Karpas-422 (cell line): ENCODE data around the gene NPSR1. TPM values are rescaled to one million over a fixed set of nuclear protein-coding genes. Genes with fewer than 3 reads are reported as not detected.
"Not testable (repeated sequence)": the region's sequence is repeated elsewhere in the genome, so short reads cannot be mapped to it uniquely, and the experiment has no call there.

Experiments
- DNase-seq: peaks from one replicate; pipeline ENCODE4 v3.0.0-alpha.2; 2015
- H2AFZ ChIP-seq: fragments of 200-600 bp; sonication (generic); 2 replicates; pipeline ENCODE4 v1.6.1; 2014; ENCODE audit warnings: antibody characterized with exemption, low read length, mixed read lengths
- H3K27ac ChIP-seq: fragments of 200-600 bp; sonication (generic); 2 replicates; pipeline ENCODE4 v1.5.1; 2014; ENCODE audit warnings: mild to moderate bottlenecking, low read length, moderate library complexity
- H3K27me3 ChIP-seq: fragments of 200-600 bp; sonication (generic); 2 replicates; pipeline ENCODE4 v1.6.1; 2014; ENCODE audit warnings: low read length, mixed read lengths
- H3K36me3 ChIP-seq: fragments of 200-600 bp; sonication (generic); 2 replicates; pipeline ENCODE4 v1.6.1; 2014; ENCODE audit warnings: low read length, mixed read lengths; ENCODE audit not compliant: insufficient read depth
- H3K4me1 ChIP-seq: fragments of 200-600 bp; sonication (generic); 2 replicates; pipeline ENCODE4 v1.6.1; 2014; ENCODE audit warnings: mild to moderate bottlenecking, low read length, mixed read lengths
- H3K4me2 ChIP-seq: fragments of 200-600 bp; sonication (generic); 2 replicates; pipeline ENCODE4 v1.6.1; 2014; ENCODE audit warnings: low read length, low read depth, mild to moderate bottlenecking; ENCODE audit not compliant: poor library complexity, severe bottlenecking
- H3K4me3 ChIP-seq: fragments of 200-600 bp; sonication (generic); 2 replicates; pipeline ENCODE4 v1.5.1; 2014; ENCODE audit warnings: mild to moderate bottlenecking, antibody characterized with exemption, low read length, mixed read lengths
- H3K79me2 ChIP-seq: fragments of 200-600 bp; sonication (generic); 2 replicates; pipeline ENCODE4 v1.6.1; 2014; ENCODE audit warnings: mild to moderate bottlenecking, low read length, mixed read lengths
- H3K9ac ChIP-seq: fragments of 200-600 bp; sonication (generic); 2 replicates; pipeline ENCODE4 v1.6.0; 2014; ENCODE audit warnings: low read length
- H3K9me2 ChIP-seq: fragments of 200-600 bp; sonication (generic), shearing (Covaris generic); replicated peaks from 2 replicates; pipeline ENCODE4 v1.6.0; 2014; ENCODE audit warnings: mild to moderate bottlenecking, low read length, moderate library complexity; ENCODE audit not compliant: insufficient read depth
- H3K9me3 ChIP-seq: fragments of 300-700, 200-600 bp; sonication (generic); 2 replicates; pipeline ENCODE4 v1.6.1; 2014; ENCODE audit warnings: low read length, mixed read lengths
- H4K20me1 ChIP-seq: fragments of 200-600 bp; sonication (generic); 2 replicates; pipeline ENCODE4 v1.6.1; 2014; ENCODE audit warnings: mild to moderate bottlenecking, antibody characterized with exemption, low read length, low read depth; ENCODE audit not compliant: insufficient read depth
- total RNA-seq: library from RNA; depleted of rRNA; stranded (reverse); fragments of >200 nt; shearing (Covaris generic); gene quantifications from 2 replicates; pipeline ENCODE4 v1.2.3, GENCODE V29; 2014; ENCODE audit warnings: low replicate concordance

The NPSR1 gene
- total RNA-seq, 1 experiment from 2014 or later = not detected

GRCh38 chr7:34859281-34859680, 201.3 kb downstream of the NPSR1 start:
- not testable (repeated sequence) for H3K4me3 ChIP-seq, H4K20me1 ChIP-seq, DNase-seq, H3K27me3 ChIP-seq, H3K9me3 ChIP-seq, H3K36me3 ChIP-seq, H3K4me2 ChIP-seq, H3K27ac ChIP-seq, H3K9me2 ChIP-seq, H3K79me2 ChIP-seq, H2AFZ ChIP-seq, H3K4me1 ChIP-seq, H3K9ac ChIP-seq

DNA sequence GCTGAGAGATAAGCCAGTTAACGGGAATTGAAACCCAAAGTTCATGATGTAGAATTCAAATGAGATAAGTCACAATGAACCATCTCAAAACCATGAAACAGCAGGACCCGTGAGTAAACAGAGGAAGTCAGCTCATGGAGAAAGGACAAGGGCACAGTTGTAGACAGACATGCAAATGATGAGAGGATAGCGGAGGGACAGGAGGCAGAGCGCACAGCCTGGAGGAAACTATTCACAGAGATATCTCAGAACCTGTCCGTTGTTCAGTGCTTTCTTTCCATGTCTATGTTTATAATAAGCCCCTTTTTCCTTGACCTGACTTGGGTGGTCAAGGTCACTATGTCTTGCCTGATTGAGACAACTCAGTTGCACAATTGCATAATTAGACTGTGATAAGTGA, 208.2 kb downstream of the NPSR1 start:
- H2AFZ ChIP-seq, H3K9me2 ChIP-seq, H3K27ac ChIP-seq, H3K4me1 ChIP-seq, H3K36me3 ChIP-seq, H3K9ac ChIP-seq, H3K79me2 ChIP-seq, H3K9me3 ChIP-seq, H3K4me2 ChIP-seq, H4K20me1 ChIP-seq, H3K4me3 ChIP-seq, DNase-seq, H3K27me3 ChIP-seq: not testable (repeated sequence)

GRCh38 chr7:34867341-34867740, 209.3 kb downstream of the NPSR1 start:
- not testable (repeated sequence) for H3K4me2 ChIP-seq, H3K4me1 ChIP-seq, H3K9ac ChIP-seq, H4K20me1 ChIP-seq, H3K9me2 ChIP-seq, DNase-seq, H3K27ac ChIP-seq, H3K27me3 ChIP-seq, H3K79me2 ChIP-seq, H2AFZ ChIP-seq, H3K9me3 ChIP-seq, H3K36me3 ChIP-seq, H3K4me3 ChIP-seq

DNA sequence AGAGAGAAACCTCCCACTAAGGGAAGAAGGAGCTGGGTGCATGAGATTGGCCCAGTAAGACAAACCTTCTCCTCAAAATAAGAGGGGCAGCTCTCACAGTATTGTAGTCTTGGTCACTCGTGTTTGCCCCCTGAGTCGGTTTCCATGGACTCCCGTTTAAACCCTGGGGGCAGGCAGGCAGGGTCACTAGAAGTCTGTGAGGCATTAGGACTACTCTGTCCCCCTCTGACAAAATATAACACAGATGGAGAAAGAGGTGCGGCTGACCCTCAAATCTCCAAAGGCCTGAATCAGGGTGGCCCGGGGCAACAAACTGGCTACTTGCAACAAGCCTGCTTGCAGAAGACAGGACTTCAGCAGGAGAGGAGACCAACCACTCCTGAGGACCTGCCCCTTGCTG, 210.6 kb downstream of the NPSR1 start:
- H3K27me3 ChIP-seq, H2AFZ ChIP-seq, H3K9me2 ChIP-seq, H3K4me1 ChIP-seq, H4K20me1 ChIP-seq, H3K9ac ChIP-seq, H3K9me3 ChIP-seq, H3K4me3 ChIP-seq, H3K79me2 ChIP-seq, H3K36me3 ChIP-seq, H3K4me2 ChIP-seq, H3K27ac ChIP-seq, DNase-seq: not testable (repeated sequence)

DNA sequence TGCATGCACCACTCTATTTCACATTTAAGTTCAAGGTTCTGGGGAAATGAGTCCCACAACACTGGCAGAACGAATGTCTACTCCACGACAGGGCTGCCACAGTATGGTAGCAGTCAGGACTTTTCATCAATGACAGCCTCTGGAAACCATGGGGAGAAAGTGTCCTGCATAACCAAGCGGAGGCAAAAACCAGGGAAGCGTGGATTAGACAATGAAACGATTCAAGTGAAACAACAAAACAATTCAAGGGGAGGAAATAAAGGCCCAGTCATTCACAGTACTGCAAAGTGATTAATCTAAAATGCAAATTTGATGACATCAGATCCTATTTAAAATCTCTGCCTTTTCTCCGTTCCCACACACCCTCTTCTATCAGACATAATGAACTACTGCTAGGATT, 211.0 kb downstream of the NPSR1 start:
- Histone ChIP-seq H3K4me2 (no peak overlapping the region), H3K36me3 (no peaks in the 10 kb centered on the region), H2AFZ (no peak overlapping the region), H3K9ac (no peak overlapping the region), H3K4me3 (no peak overlapping the region), H3K27ac (no peak overlapping the region), H4K20me1 (no peaks in the 10 kb centered on the region), H3K9me2 (no peaks in the 10 kb centered on the region), H3K27me3 (no peaks in the 10 kb centered on the region), H3K4me1 (no peaks in the 10 kb centered on the region), H3K79me2 (no peaks in the 10 kb centered on the region), H3K9me3 (no peaks in the 10 kb centered on the region)
- DNase-seq = no peak

DNA sequence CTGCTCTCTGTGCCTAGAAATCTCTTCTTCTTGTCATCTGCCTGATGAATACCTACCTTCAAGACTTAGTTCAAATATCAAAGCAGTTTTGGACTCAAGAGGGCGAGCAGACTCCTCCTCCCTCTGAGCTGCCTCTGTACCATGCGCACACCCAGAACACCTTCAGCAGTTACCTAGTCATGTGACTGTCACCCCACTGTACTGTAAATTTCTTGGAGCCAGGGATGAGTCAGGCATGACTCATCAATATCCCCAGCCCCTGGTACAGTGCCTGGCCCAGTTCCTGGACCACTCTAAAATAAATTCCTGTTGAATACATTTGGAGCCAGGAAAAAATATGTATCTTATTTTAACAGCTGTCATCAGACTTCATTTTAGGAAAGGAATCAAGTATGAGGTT, 212.0 kb downstream of the NPSR1 start:
- H3K4me3 ChIP-seq, H3K9ac ChIP-seq, H3K4me1 ChIP-seq, H3K79me2 ChIP-seq, H2AFZ ChIP-seq, H3K9me2 ChIP-seq, H3K36me3 ChIP-seq, H3K4me2 ChIP-seq, DNase-seq, H3K27me3 ChIP-seq, H3K27ac ChIP-seq, H4K20me1 ChIP-seq, H3K9me3 ChIP-seq: not testable (repeated sequence)

DNA sequence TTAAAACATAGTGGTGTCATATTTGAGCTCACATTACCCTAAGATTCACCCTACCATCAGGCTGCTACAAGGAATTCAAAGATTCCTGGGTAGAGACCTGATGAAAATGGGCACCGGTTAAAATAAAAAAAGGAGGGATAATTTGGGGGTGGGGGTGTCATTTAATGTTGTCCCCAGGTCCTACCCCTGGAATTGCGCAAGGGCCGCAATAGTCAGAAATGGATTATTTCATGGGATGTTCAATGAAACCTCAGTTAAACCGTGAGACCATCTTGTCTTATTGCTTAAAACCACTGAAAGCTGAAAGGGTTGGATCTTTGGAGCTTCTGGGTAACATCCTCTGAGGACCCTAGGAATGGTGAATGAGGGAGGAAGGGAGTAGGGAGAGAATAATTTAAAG, 216.3 kb downstream of the NPSR1 start:
- H4K20me1 ChIP-seq, H3K79me2 ChIP-seq, DNase-seq, H3K27ac ChIP-seq, H2AFZ ChIP-seq, H3K4me1 ChIP-seq, H3K9me2 ChIP-seq, H3K27me3 ChIP-seq, H3K36me3 ChIP-seq, H3K9me3 ChIP-seq, H3K9ac ChIP-seq, H3K4me2 ChIP-seq, H3K4me3 ChIP-seq: not testable (repeated sequence)

DNA sequence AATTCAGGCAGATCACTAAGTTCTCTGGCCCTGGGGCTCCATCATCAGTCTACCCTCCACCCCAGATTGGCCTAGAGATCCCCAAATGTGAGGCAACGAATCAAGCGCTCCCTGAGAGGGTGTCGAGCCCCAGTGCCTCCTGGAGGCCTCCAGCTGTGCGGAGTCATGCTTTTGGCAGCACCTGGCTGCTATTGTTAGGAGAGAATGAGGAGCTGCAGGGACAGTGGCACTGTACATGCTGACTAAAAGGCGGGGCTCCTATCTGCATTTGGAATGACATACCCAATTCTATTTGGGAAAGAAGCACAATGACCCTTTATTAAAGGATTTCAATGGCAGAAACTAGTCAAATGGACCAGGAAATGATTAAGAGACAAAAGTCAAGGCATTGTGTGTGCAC, 217.5 kb downstream of the NPSR1 start:
- Histone ChIP-seq H3K4me1 (no peaks in the 10 kb centered on the region), H3K27ac (no peak overlapping the region), H3K4me3 (no peak overlapping the region), H3K9ac (no peak overlapping the region), H3K9me2 (no peaks in the 10 kb centered on the region), H3K9me3 (no peaks in the 10 kb centered on the region), H3K79me2 (no peaks in the 10 kb centered on the region), H3K27me3 (no peaks in the 10 kb centered on the region), H3K4me2 (no peak overlapping the region), H3K36me3 (no peaks in the 10 kb centered on the region), H2AFZ (no peak overlapping the region), H4K20me1 (no peaks in the 10 kb centered on the region)
- DNase-seq = no peak

DNA sequence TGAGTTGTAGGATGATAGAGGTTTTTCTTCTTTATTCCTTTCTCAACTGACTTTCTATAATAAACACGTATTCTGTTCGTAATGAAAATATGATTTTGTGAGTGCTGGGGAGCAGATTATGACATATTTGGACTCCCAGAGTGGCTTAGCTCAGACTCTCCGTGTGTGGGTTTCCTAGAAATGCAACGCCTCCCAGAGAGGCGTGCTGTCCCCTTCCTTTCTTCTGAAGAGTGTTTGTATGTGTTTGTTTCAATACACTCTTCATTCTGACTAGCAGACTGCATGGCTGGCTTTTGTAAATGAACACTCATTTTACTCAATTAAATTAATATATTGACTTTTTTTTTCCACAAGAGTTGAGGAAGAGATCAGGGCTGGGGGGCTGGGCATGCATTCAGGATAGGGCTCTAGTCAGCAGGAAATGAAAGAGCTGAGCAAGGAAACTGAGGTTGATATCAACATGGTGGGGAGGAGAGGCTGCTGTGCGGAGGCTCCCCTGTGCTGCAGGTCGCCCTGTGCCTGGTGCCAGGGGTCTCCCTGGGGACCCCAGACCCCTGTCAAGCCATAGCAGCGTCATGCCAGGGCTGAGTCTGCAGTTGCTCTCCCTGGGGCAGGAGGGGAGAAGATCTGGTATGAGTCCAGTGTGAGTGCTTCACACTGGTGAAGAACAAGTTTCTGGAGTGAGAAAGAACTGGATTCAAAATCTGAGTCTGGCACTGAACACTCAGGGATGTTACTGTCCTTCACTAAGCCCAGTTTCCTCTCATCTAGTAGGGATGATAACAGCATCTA, 221.1 kb downstream of the NPSR1 start:
- not testable (repeated sequence) for H3K36me3 ChIP-seq, DNase-seq, H3K4me3 ChIP-seq, H3K9me3 ChIP-seq, H2AFZ ChIP-seq, H3K79me2 ChIP-seq, H3K9me2 ChIP-seq, H3K4me2 ChIP-seq, H3K9ac ChIP-seq, H3K27ac ChIP-seq, H3K27me3 ChIP-seq, H4K20me1 ChIP-seq, H3K4me1 ChIP-seq
